Endodermal cell (in vitro differentiated cells): ENCODE results near the gene HBG2. TPM values are rescaled to one million over a fixed set of nuclear protein-coding genes. Genes with fewer than 3 reads are reported as not detected.

ENCODE experiments used
- DNase-seq: peaks from one replicate; pipeline ENCODE4 v3.0.0-alpha.2; 2017
- H3K27ac ChIP-seq: 2 replicates; pipeline ENCODE4 v1.5.1; 2013; ENCODE audit warnings: mild to moderate bottlenecking, low read depth, low read length, moderate library complexity
- H3K27me3 ChIP-seq: 2 replicates; pipeline ENCODE4 v1.6.1; 2013; ENCODE audit warnings: mild to moderate bottlenecking, low read length, moderate library complexity; ENCODE audit not compliant: insufficient read depth, control insufficient read depth, poor library complexity, severe bottlenecking
- H3K36me3 ChIP-seq: 2 replicates; pipeline ENCODE4 v1.7.0; 2013; ENCODE audit warnings: mild to moderate bottlenecking, low read length, moderate library complexity; ENCODE audit not compliant: control insufficient read depth, insufficient read depth
- H3K4me1 ChIP-seq: one replicate; pipeline ENCODE4 v1.7.0; 2013; ENCODE audit warnings: low read length; ENCODE audit not compliant: control insufficient read depth, insufficient read depth
- H3K4me3 ChIP-seq: 2 replicates; pipeline ENCODE4 v1.5.1; 2013; ENCODE audit warnings: mild to moderate bottlenecking, low read length, moderate library complexity
- H3K9ac ChIP-seq: 2 replicates; pipeline ENCODE4 v1.6.1; 2013; ENCODE audit warnings: mild to moderate bottlenecking, low read length, moderate library complexity; ENCODE audit not compliant: poor library complexity, severe bottlenecking; ENCODE audit errors: extremely low read depth
- H3K9me3 ChIP-seq: 2 replicates; pipeline ENCODE4 v1.6.1; 2013; ENCODE audit warnings: mild to moderate bottlenecking, low read length, moderate library complexity; ENCODE audit not compliant: control insufficient read depth
- H3K27ac Mint-ChIP-seq: 2 replicates; pipeline ENCODE4 v1.8.0; 2020; ENCODE audit warnings: mixed read lengths
- H3K27me3 Mint-ChIP-seq: 2 replicates; pipeline ENCODE4 v1.8.0; 2021; ENCODE audit warnings: mild to moderate bottlenecking, mixed read lengths; ENCODE audit not compliant: insufficient read depth
- H3K36me3 Mint-ChIP-seq: 2 replicates; pipeline ENCODE4 v1.8.0; 2020; ENCODE audit warnings: low read depth, mixed read lengths
- H3K4me1 Mint-ChIP-seq: 2 replicates; pipeline ENCODE4 v1.8.0; 2020; ENCODE audit warnings: mixed read lengths
- H3K4me3 Mint-ChIP-seq: 2 replicates; pipeline ENCODE4 v1.8.0; 2020; ENCODE audit warnings: mild to moderate bottlenecking, moderate library complexity, mixed read lengths
- H3K9me3 Mint-ChIP-seq: 2 replicates; pipeline ENCODE4 v1.8.0; 2020; ENCODE audit warnings: mild to moderate bottlenecking, mixed read lengths
- CTCF ChIP-seq: fragments of 200-600 bp; sonication (generic); conservative IDR thresholded peaks from 2 replicates; pipeline ENCODE4 v1.5.0; 2021; ENCODE audit warnings: antibody characterized with exemption, mild to moderate bottlenecking
- WGBS, 2 experiments: methylation state at CpG; one replicate each; pipeline versions ENCODE4 v1.1.5 to v1.1.7; 2013; ENCODE audit warnings: missing lambda C conversion rate in 2 of 2, mixed read lengths in 1 of 2; ENCODE audit not compliant: insufficient coverage in 1 of 2, insufficient read length in 1 of 2; 5-methylcytosine and 5-hydroxymethylcytosine counted together
- total RNA-seq, 2 donors: library from RNA; stranded (reverse); fragmentation: NEBNext Ultra II Directional in 1 of 2; extraction: Animal tissue kit (Norgen Biotek cat#: 25700) in 1 of 2; gene quantifications; 2 replicates in 1 of 2; 3 replicates in 1 of 2; pipeline ENCODE4 v1.2.1, GENCODE V29; 2021

Gene HBG2
- total RNA-seq, 2 donors from 2014 or later: 0.59 to 0.62 TPM

GRCh38 chr11:5246772-5247471 is 7.7 kb downstream of the HBG2 start:
- Mint-ChIP-seq H3K9me3 (no peaks in the 10 kb centered on the region), H3K27me3 (no peaks in the 10 kb centered on the region), H3K27ac (no peak overlapping the region), H3K4me1 (no peaks in the 10 kb centered on the region), H3K36me3 (no peaks in the 10 kb centered on the region), H3K4me3 (no peak overlapping the region)
- 90 to 100% methylated on average over 4 to 6 of the region's 6 CpGs for WGBS, 2 experiments
- H3K27me3 ChIP-seq: no peaks in the 10 kb centered on the region
- no peaks in the 10 kb centered on the region for H3K36me3 ChIP-seq
- H3K4me1 ChIP-seq: no peaks in the 10 kb centered on the region
- H3K27ac ChIP-seq: no peak overlapping the region
- H3K4me3 ChIP-seq: no peak overlapping the region
- no peaks in the 10 kb centered on the region for H3K9me3 ChIP-seq
- no peak for DNase-seq
- TF ChIP-seq CTCF: no peak
- H3K9ac ChIP-seq: no peak overlapping the region

- Histone ChIP-seq H3K4me3 (no peak overlapping the region), H3K9ac (no peak overlapping the region), H3K36me3 (no peaks in the 10 kb centered on the region), H3K9me3 (no peaks in the 10 kb centered on the region), H3K4me1 (no peaks in the 10 kb centered on the region), H3K27ac (no peak overlapping the region), H3K27me3 (no peaks in the 10 kb centered on the region)
- Mint-ChIP-seq H3K9me3 (no peaks in the 10 kb centered on the region), H3K36me3 (no peaks in the 10 kb centered on the region), H3K4me1 (no peaks in the 10 kb centered on the region), H3K27me3 (peaks cover 2% of the 10 kb centered on the region), H3K4me3 (no peak overlapping the region), H3K27ac (no peak overlapping the region)
- TF ChIP-seq CTCF: no peak
- DNase-seq: no peak
- 98 to 100% methylated on average over 2 of the region's 2 CpGs for WGBS, 2 experiments
Observed at GRCh38 chr11:5245155-5245554, 9.4 kb downstream of the HBG2 start.

GRCh38 chr11:5243816-5244180 is 10.8 kb downstream of the HBG2 start:
- Histone ChIP-seq H3K36me3 (no peaks in the 10 kb centered on the region), H3K9me3 (no peaks in the 10 kb centered on the region), H3K4me3 (no peak overlapping the region), H3K27ac (no peak overlapping the region), H3K27me3 (no peaks in the 10 kb centered on the region), H3K9ac (no peak overlapping the region), H3K4me1 (no peaks in the 10 kb centered on the region)
- no peaks in the 10 kb centered on the region for H3K9me3 Mint-ChIP-seq
- 93 to 98% methylated on average over 4 of the region's 4 CpGs for WGBS, 2 experiments
- peaks cover 4% of the 10 kb centered on the region for H3K27me3 Mint-ChIP-seq
- DNase-seq: no peak
- H3K27ac Mint-ChIP-seq: no peak overlapping the region
- H3K36me3 Mint-ChIP-seq: no peaks in the 10 kb centered on the region
- TF ChIP-seq CTCF: no peak
- H3K4me3 Mint-ChIP-seq: no peak overlapping the region
- H3K4me1 Mint-ChIP-seq: no peaks in the 10 kb centered on the region
